Natural killer cell (primary cell): ENCODE measurements around the gene FCMR. TPM values are rescaled to one million over a fixed set of nuclear protein-coding genes. Genes with fewer than 3 reads are reported as not detected.

ENCODE experiments used
- ATAC-seq, 3 donors: fragments of 150-1000 bp in 2 of 3; fragments of 200-7000 bp in 1 of 3; cut with Tn5 transposase; 1 replicate in 1 of 3; 2 replicates in 2 of 3; pipeline ENCODE4 v1.10.0; 2021; ENCODE audit warnings: mild to moderate bottlenecking in 2 of 3, moderate library complexity in 2 of 3
- DNase-seq, 2 donors: peaks; one replicate each; pipeline versions ENCODE4 v3.0.0 to v3.0.0-alpha.2; 2013 to 2021; ENCODE audit warnings: mixed read lengths in 1 of 2
- H3K27ac ChIP-seq: one replicate; pipeline ENCODE4 v1.5.1; 2013; ENCODE audit warnings: mild to moderate bottlenecking, low read length
- H3K27me3 ChIP-seq: one replicate; pipeline ENCODE4 v1.6.1; 2013; ENCODE audit warnings: low read length; ENCODE audit not compliant: control insufficient read depth, insufficient read depth
- H3K36me3 ChIP-seq: one replicate; pipeline ENCODE4 v1.6.1; 2013; ENCODE audit warnings: low read length; ENCODE audit not compliant: control insufficient read depth, insufficient read depth
- H3K4me1 ChIP-seq: one replicate; pipeline ENCODE4 v1.6.1; 2013; ENCODE audit warnings: low read length; ENCODE audit not compliant: control insufficient read depth, insufficient read depth
- H3K4me3 ChIP-seq: one replicate; pipeline ENCODE4 v1.5.1; 2013; ENCODE audit warnings: low read length
- H3K9me3 ChIP-seq: one replicate; pipeline ENCODE4 v1.6.1; 2013; ENCODE audit warnings: low read length; ENCODE audit not compliant: control insufficient read depth, insufficient read depth
- H3K27ac Mint-ChIP-seq, 2 donors: one replicate each; pipeline ENCODE4 v1.8.0; 2022; ENCODE audit warnings: mild to moderate bottlenecking in 2 of 2, mixed read lengths in 2 of 2, moderate library complexity in 1 of 2
- H3K27me3 Mint-ChIP-seq, 2 donors: one replicate each; pipeline ENCODE4 v1.8.0; 2022; ENCODE audit warnings: low read depth in 2 of 2, mixed read lengths in 2 of 2
- H3K36me3 Mint-ChIP-seq: one replicate; pipeline ENCODE4 v1.8.0; 2022; ENCODE audit warnings: mixed read lengths
- H3K4me1 Mint-ChIP-seq, 2 donors: one replicate each; pipeline ENCODE4 v1.8.0; 2022; ENCODE audit warnings: mixed read lengths in 2 of 2
- H3K4me3 Mint-ChIP-seq: one replicate; pipeline ENCODE4 v1.8.0; 2022; ENCODE audit warnings: mild to moderate bottlenecking, moderate library complexity, mixed read lengths
- H3K9me3 Mint-ChIP-seq, 2 donors: one replicate each; pipeline ENCODE4 v1.8.0; 2022; ENCODE audit warnings: mixed read lengths in 2 of 2
- WGBS: methylation state at CpG from one replicate; pipeline ENCODE4 v1.1.7; 2013; ENCODE audit warnings: missing lambda C conversion rate; ENCODE audit not compliant: insufficient coverage; 5-methylcytosine and 5-hydroxymethylcytosine counted together
- intact Hi-C: fragments of 100-400 bp; cut with micrococcal nuclease; formaldehyde crosslinking; loops from one replicate; pipeline ENCODE4 v1.14.2; 2022
- total RNA-seq, 4 donors: library from RNA; stranded (reverse); fragments of 120-200 nt in 1 of 4; gene quantifications; one replicate each; pipeline versions ENCODE4 v1.2.3 to v1.2.4, GENCODE V29; 2013 to 2022
- TF ChIP-seq, protein P1 (sequence below): fragments of 200-600 bp; IDR thresholded peaks from one replicate; pipeline ENCODE4 v1.8.0; 2022; ENCODE audit warnings: antibody characterized with exemption

The FCMR gene
- total RNA-seq, 3 donors from 2014 or later (not counting 1 experiment from before 2014, with no cell fraction given), result 157 to 178 (median 177) TPM

DNA sequence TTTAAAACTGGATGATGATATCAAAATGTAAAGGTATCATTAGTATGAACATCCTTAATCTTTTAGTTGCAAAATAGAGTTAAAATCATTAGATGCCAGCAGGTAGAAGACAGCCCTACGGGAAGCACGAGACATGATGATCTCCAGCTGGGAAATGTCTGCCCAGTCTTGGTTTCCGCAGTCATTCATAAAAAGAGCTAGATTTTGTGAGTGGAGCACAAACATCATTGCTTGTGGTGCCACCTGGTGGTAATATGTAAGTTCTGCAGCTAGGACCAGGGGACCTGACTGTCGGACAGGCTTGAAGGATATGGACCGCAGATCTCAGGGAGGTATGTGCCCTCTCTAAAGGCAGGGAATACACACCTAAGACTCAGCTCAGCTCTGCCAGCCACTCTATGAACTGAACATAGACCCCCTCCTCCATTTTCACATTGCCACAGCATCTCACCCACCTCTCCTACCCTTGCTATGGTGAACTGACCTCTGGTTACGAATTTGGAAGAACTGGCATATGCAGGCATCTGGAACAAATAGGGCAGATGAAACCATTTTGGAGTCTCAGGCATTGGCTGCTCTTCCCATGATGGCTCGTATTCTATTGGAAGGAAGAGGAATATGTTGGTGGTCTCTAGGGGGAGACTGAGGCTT, 9.2 kb downstream of the FCMR start:
- Histone ChIP-seq H3K9me3 (no peaks in the 10 kb centered on the region), H3K27ac (peak overlapping the region; percentile 40), H3K4me3 (no peak overlapping the region), H3K36me3 (peaks cover 75% of the 10 kb centered on the region), H3K4me1 (peaks cover 73% of the 10 kb centered on the region), H3K27me3 (no peaks in the 10 kb centered on the region)
- H3K36me3 Mint-ChIP-seq, result peaks cover 19% of the 10 kb centered on the region
- no peaks in the 10 kb centered on the region for H3K9me3 Mint-ChIP-seq
- H3K4me3 Mint-ChIP-seq, result peak overlapping the region; percentile 25
- peak overlapping the region in 1 of 2 donors; percentile 77 for H3K27ac Mint-ChIP-seq
- H3K27me3 Mint-ChIP-seq, result no peaks in the 10 kb centered on the region
- DNase-seq (peak; percentile 51 to 88), ATAC-seq (peak; percentile 72 to 80 (median 77))
- 32% methylated on average over 7 of the region's 7 CpGs for WGBS
- TF ChIP-seq, protein P1, sequence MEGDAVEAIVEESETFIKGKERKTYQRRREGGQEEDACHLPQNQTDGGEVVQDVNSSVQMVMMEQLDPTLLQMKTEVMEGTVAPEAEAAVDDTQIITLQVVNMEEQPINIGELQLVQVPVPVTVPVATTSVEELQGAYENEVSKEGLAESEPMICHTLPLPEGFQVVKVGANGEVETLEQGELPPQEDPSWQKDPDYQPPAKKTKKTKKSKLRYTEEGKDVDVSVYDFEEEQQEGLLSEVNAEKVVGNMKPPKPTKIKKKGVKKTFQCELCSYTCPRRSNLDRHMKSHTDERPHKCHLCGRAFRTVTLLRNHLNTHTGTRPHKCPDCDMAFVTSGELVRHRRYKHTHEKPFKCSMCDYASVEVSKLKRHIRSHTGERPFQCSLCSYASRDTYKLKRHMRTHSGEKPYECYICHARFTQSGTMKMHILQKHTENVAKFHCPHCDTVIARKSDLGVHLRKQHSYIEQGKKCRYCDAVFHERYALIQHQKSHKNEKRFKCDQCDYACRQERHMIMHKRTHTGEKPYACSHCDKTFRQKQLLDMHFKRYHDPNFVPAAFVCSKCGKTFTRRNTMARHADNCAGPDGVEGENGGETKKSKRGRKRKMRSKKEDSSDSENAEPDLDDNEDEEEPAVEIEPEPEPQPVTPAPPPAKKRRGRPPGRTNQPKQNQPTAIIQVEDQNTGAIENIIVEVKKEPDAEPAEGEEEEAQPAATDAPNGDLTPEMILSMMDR, result peak; percentile 91
- intact Hi-C loops, result loop anchor here (1.0 to 10.0 kb wide), 4 partner anchors 47 to 278 kb away; partner anchors contain the start of genes DYRK3 and IL20
- peaks cover 84% of the 10 kb centered on the region in 2 donors for H3K4me1 Mint-ChIP-seq

DNA sequence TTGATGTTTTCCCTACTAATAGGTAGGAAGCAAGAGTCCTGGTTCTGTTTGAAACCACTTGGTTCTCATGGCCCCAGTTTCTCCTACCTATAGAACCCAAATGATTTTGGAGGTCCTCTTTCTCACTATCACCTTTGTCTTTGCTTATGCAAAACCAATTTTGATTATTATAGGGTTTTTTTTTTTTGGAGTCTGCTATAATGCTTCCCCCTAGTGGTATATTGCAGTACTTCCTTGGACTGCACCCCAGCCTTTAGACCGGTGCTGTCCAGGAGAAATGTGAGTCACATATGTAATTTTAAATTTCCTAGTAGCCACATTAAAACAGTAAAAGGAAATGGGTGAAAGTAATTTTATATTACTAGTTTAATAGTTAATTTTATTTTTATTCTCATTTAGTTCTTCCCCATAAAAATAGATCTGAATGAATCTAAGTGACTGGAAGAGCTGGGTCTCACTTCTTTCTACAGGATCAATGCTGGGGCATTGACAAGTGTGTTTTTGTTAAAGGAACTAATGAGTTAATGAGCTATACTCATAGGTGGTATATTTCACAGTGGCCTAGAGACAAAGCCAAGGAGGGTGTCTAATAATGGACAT, 10.6 kb downstream of the FCMR start:
- intact Hi-C loops, result loop anchor here (2.0 to 10.0 kb wide), 3 partner anchors 14 to 276 kb away; partner anchors contain the start of gene DYRK3
- H3K4me1 Mint-ChIP-seq, result peaks cover 76% of the 10 kb centered on the region in 2 donors
- Histone ChIP-seq H3K27me3 (no peaks in the 10 kb centered on the region), H3K4me3 (no peak overlapping the region), H3K9me3 (no peaks in the 10 kb centered on the region), H3K36me3 (peaks cover 80% of the 10 kb centered on the region), H3K4me1 (peaks cover 68% of the 10 kb centered on the region), H3K27ac (no peak overlapping the region)
- H3K4me3 Mint-ChIP-seq, result no peak overlapping the region
- ATAC-seq (peak; percentile 69 to 78 (median 75)), DNase-seq (peak in 1 of 2 donors; percentile 78)
- peak overlapping the region in 1 of 2 donors; percentile 77 for H3K27ac Mint-ChIP-seq
- H3K9me3 Mint-ChIP-seq, result no peaks in the 10 kb centered on the region
- WGBS, result no CpG with 5 or more reads among the region's 1 CpG
- H3K36me3 Mint-ChIP-seq, result peaks cover 19% of the 10 kb centered on the region
- no peaks in the 10 kb centered on the region for H3K27me3 Mint-ChIP-seq
- TF ChIP-seq, protein P1, result peak; percentile 92

DNA sequence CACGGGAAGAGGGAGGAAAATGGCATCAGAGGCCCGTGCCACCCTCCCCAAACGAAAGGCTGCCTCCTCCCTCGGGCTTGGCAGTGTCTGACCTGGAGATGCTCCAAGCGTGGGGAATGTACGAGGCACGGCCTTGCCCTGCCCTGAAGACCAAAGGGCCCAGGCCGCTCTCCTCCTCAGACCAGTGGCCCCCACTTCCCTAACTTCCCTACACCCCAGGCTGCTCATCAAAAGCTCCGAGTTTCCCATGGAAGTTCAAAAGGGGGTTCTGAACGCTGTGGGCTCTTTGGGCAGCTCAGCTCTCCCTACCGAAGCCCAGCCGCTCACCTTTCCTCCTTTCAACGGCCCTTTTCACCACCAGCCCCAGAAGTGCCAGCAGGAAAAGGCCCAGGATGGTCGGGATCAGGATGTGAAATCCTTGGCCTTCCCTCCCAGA, 11.8 kb downstream of the FCMR start:
- Histone ChIP-seq H3K9me3 (no peaks in the 10 kb centered on the region), H3K27me3 (no peaks in the 10 kb centered on the region), H3K27ac (peak overlapping the region; percentile 16), H3K36me3 (peaks cover 85% of the 10 kb centered on the region), H3K4me1 (peaks cover 55% of the 10 kb centered on the region), H3K4me3 (no peak overlapping the region)
- H3K36me3 Mint-ChIP-seq, result peaks cover 23% of the 10 kb centered on the region
- ATAC-seq (no peak), DNase-seq (no peak)
- TF ChIP-seq, protein P1, result no peak
- H3K4me3 Mint-ChIP-seq, result no peak overlapping the region
- intact Hi-C loops, result loop anchor here (2.0 to 10.0 kb wide), 3 partner anchors 15 to 275 kb away; partner anchors contain the start of gene DYRK3
- H3K27me3 Mint-ChIP-seq, result no peaks in the 10 kb centered on the region
- H3K4me1 Mint-ChIP-seq, result peaks cover 76% of the 10 kb centered on the region in 2 donors
- no peaks in the 10 kb centered on the region for H3K9me3 Mint-ChIP-seq
- WGBS, result 52% methylated on average over 14 of the region's 14 CpGs
- H3K27ac Mint-ChIP-seq, result no peak overlapping the region
